PC-3 (cell line): ENCODE measurements around the gene UBAC2.

ENCODE experiments used
- EZH2 ChIP-seq: fragments of 300-600 bp; sonication (generic); IDR thresholded peaks from one replicate; pipeline ENCODE4 v1.6.1; 2017; ENCODE audit warnings: antibody characterized with exemption, mild to moderate bottlenecking, low read length; ENCODE audit not compliant: unreplicated experiment
- EZH2phosphoT487 ChIP-seq: fragments of 300-600 bp; sonication (generic); IDR thresholded peaks from 2 replicates; pipeline ENCODE4 v1.6.1; 2018; ENCODE audit warnings: mild to moderate bottlenecking, antibody characterized with exemption, low read length, borderline replicate concordance
- TF ChIP-seq, protein P1 (sequence below): fragments of 300-600 bp; sonication (generic); conservative IDR thresholded peaks from 2 replicates; pipeline ENCODE4 v1.5.1; 2017; ENCODE audit warnings: antibody characterized with exemption, low read depth, mild to moderate bottlenecking, low read length

DNA sequence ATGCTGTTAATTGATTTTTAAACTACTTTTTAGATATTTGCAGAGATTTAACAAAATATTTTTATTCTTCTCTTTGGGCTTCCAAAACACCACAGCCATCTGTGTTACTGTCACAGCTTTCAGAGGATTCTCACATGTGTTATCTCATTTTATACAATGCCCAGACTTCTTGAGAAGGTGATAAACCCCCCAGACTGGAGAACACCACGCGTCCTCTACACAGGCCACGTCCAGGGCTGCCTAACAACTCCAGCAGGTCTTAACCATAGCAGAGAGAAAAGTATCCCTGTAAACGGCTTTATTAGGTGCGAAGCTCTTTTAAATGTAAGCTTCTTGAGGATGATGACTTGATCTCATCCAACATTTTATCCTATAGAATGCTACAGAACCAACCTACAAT is 104.5 kb downstream of the UBAC2 start:
- TF ChIP-seq, protein P1, sequence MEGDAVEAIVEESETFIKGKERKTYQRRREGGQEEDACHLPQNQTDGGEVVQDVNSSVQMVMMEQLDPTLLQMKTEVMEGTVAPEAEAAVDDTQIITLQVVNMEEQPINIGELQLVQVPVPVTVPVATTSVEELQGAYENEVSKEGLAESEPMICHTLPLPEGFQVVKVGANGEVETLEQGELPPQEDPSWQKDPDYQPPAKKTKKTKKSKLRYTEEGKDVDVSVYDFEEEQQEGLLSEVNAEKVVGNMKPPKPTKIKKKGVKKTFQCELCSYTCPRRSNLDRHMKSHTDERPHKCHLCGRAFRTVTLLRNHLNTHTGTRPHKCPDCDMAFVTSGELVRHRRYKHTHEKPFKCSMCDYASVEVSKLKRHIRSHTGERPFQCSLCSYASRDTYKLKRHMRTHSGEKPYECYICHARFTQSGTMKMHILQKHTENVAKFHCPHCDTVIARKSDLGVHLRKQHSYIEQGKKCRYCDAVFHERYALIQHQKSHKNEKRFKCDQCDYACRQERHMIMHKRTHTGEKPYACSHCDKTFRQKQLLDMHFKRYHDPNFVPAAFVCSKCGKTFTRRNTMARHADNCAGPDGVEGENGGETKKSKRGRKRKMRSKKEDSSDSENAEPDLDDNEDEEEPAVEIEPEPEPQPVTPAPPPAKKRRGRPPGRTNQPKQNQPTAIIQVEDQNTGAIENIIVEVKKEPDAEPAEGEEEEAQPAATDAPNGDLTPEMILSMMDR = no peak
- TF ChIP-seq EZH2 (no peak), EZH2phosphoT487 (no peak)
